Testis (tissue), 3 donors: ENCODE data around the gene CTDSPL. TPM values are rescaled to one million over a fixed set of nuclear protein-coding genes. Genes with fewer than 3 reads are reported as not detected.

Experiments used
- DNase-seq: peaks from one replicate; pipeline ENCODE4 v3.0.0-alpha.2; 2019
- H3K27ac ChIP-seq, 2 donors: fragments of 200-600 bp; sonication (generic); one replicate each; pipeline ENCODE4 v1.5.1; 2019
- H3K27me3 ChIP-seq: fragments of 200-600 bp; sonication (generic); one replicate; pipeline ENCODE4 v1.5.1; 2019
- H3K36me3 ChIP-seq: fragments of 200-600 bp; sonication (generic); one replicate; pipeline ENCODE4 v1.5.1; 2017; ENCODE audit warnings: low read depth; ENCODE audit errors: missing control alignments
- H3K4me1 ChIP-seq: fragments of 200-600 bp; sonication (generic); one replicate; pipeline ENCODE4 v1.5.1; 2019
- H3K4me3 ChIP-seq, 2 donors: fragments of 200-600 bp; sonication (generic); one replicate each; pipeline ENCODE4 v1.5.1; 2017 to 2019
- H3K9me3 ChIP-seq: fragments of 200-600 bp; sonication (generic); one replicate; pipeline ENCODE4 v1.5.1; 2017
- POLR2A ChIP-seq: fragments of 450-650 bp; IDR thresholded peaks from one replicate; pipeline ENCODE4 v1.6.1; 2017; ENCODE audit warnings: antibody characterized with exemption, mild to moderate bottlenecking, moderate library complexity
- WGBS, 2 donors: methylation state at CpG; one replicate each; pipeline ENCODE4 v1.1.5; 2018; 5-methylcytosine and 5-hydroxymethylcytosine counted together
- intact Hi-C: fragments of 100-400 bp; cut with DNase I; formaldehyde crosslinking; loops from one replicate; pipeline ENCODE4 v1.15.1; 2023; ENCODE audit warnings: low total_unique reads
- polyA plus RNA-seq: library from polyadenylated mRNA; stranded (reverse); fragments of 350-450 nt; fragmentation: Illumina TruSeq; extraction: RNeasy Lipid Tissue Mini Kit (QIAGEN cat#74804); gene quantifications from one replicate; pipeline ENCODE4 v1.2.3, GENCODE V29; 2014; ENCODE audit warnings: low read depth, low replicate concordance; ENCODE audit not compliant: insufficient read depth
- total RNA-seq, 2 donors: library from RNA; depleted of rRNA; stranded (reverse); fragments of >200 nt; gene quantifications; one replicate each; pipeline ENCODE4 v1.2.3, GENCODE V29; 2016
- TF ChIP-seq, protein P1 (sequence below), 3 experiments: fragments of 450-650 bp in 2 of 3; fragments of 200-600 bp in 1 of 3; sonication (generic) in 1 of 3; IDR thresholded peaks; one replicate each; pipeline ENCODE4 v1.5.1; 2016 to 2019; ENCODE audit warnings: antibody characterized with exemption in 3 of 3, mild to moderate bottlenecking in 2 of 3, moderate library complexity in 1 of 3

CTDSPL gene
- total and polyA plus RNA-seq, 3 donors from 2014 or later, result 24.4 to 43.0 (median 32.4) TPM

- DNase-seq, result no peak
- WGBS, 2 donors, result 40 to 73% methylated on average over 1 to 9 of the region's 11 CpGs
- H3K9me3 ChIP-seq, result no peaks in the 10 kb centered on the region
- H3K36me3 ChIP-seq, result no peaks in the 10 kb centered on the region
- no peak overlapping the region for H3K4me3 ChIP-seq
- no peaks in the 10 kb centered on the region for H3K27me3 ChIP-seq
- TF ChIP-seq, protein P1, sequence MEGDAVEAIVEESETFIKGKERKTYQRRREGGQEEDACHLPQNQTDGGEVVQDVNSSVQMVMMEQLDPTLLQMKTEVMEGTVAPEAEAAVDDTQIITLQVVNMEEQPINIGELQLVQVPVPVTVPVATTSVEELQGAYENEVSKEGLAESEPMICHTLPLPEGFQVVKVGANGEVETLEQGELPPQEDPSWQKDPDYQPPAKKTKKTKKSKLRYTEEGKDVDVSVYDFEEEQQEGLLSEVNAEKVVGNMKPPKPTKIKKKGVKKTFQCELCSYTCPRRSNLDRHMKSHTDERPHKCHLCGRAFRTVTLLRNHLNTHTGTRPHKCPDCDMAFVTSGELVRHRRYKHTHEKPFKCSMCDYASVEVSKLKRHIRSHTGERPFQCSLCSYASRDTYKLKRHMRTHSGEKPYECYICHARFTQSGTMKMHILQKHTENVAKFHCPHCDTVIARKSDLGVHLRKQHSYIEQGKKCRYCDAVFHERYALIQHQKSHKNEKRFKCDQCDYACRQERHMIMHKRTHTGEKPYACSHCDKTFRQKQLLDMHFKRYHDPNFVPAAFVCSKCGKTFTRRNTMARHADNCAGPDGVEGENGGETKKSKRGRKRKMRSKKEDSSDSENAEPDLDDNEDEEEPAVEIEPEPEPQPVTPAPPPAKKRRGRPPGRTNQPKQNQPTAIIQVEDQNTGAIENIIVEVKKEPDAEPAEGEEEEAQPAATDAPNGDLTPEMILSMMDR (IDR thresholded peaks at IDR 0.05), result no peak
- no peak for TF ChIP-seq POLR2A
- intact Hi-C loops, result loop anchor here (10.0 kb wide), 1 partner anchor 149 kb away; no protein-coding TSS in a partner anchor
- H3K27ac ChIP-seq, result peak overlapping the region; percentile 59 to 78
- peaks cover 37% of the 10 kb centered on the region for H3K4me1 ChIP-seq
Measured at GRCh38 chr3:38003817-38004414, 142.2 kb downstream of the CTDSPL start.

- H3K27me3 ChIP-seq, result no peaks in the 10 kb centered on the region
- H3K9me3 ChIP-seq, result no peaks in the 10 kb centered on the region
- no peaks in the 10 kb centered on the region for H3K36me3 ChIP-seq
- DNase-seq, result peak; percentile 87
- TF ChIP-seq, protein P1 (IDR thresholded peaks at IDR 0.05), result peak; percentile 42 to 48 (median 42)
- no peak for TF ChIP-seq POLR2A
- 73 to 79% methylated on average over 13 to 14 of the region's 14 CpGs for WGBS, 2 donors
- H3K4me1 ChIP-seq, result peaks cover 37% of the 10 kb centered on the region
- no peak overlapping the region for H3K4me3 ChIP-seq
- intact Hi-C loops, result loop anchor here (10.0 kb wide), 1 partner anchor 150 kb away; no protein-coding TSS in a partner anchor
- peak overlapping the region; percentile 59 to 78 for H3K27ac ChIP-seq
Measured at GRCh38 chr3:38004415-38005075, 142.9 kb downstream of the CTDSPL start.

GRCh38 chr3:38005076-38006020 lies 143.7 kb downstream of the CTDSPL start:
- Histone ChIP-seq H3K9me3 (no peaks in the 10 kb centered on the region), H3K4me1 (peaks cover 37% of the 10 kb centered on the region), H3K27ac (peak overlapping the region; percentile 75 to 78), H3K4me3 (no peak overlapping the region), H3K27me3 (no peaks in the 10 kb centered on the region), H3K36me3 (no peaks in the 10 kb centered on the region)
- peak; percentile 94 for DNase-seq
- TF ChIP-seq, protein P1 (IDR thresholded peaks at IDR 0.05), result no peak
- TF ChIP-seq POLR2A, result no peak
- WGBS, 2 donors, result 51 to 63% methylated on average over 12 to 15 of the region's 15 CpGs
- intact Hi-C loops, result loop anchor here (10.0 kb wide), 1 partner anchor 151 kb away; no protein-coding TSS in a partner anchor

- Histone ChIP-seq H3K4me1 (peaks cover 37% of the 10 kb centered on the region), H3K36me3 (no peaks in the 10 kb centered on the region), H3K27me3 (no peaks in the 10 kb centered on the region), H3K4me3 (no peak overlapping the region), H3K27ac (peak overlapping the region; percentile 75 to 78), H3K9me3 (no peaks in the 10 kb centered on the region)
- no peak for DNase-seq
- intact Hi-C loops, result loop anchor here (10.0 kb wide), 1 partner anchor 151 kb away; no protein-coding TSS in a partner anchor
- WGBS, 2 donors, result 91 to 98% methylated on average over 4 to 5 of the region's 5 CpGs
- TF ChIP-seq, protein P1 (IDR thresholded peaks at IDR 0.05), result no peak
- no peak for TF ChIP-seq POLR2A
Measured at GRCh38 chr3:38006031-38006430, 144.4 kb downstream of the CTDSPL start.
